ENCODE results near the gene TCF4. TPM values are rescaled to one million over a fixed set of nuclear protein-coding genes. Genes with fewer than 3 reads are reported as not detected.

The TCF4 gene
- polyA plus RNA-seq, 1 of the 3 experiments (the other 2 are of a cell fraction), result 39.1 TPM

DNA sequence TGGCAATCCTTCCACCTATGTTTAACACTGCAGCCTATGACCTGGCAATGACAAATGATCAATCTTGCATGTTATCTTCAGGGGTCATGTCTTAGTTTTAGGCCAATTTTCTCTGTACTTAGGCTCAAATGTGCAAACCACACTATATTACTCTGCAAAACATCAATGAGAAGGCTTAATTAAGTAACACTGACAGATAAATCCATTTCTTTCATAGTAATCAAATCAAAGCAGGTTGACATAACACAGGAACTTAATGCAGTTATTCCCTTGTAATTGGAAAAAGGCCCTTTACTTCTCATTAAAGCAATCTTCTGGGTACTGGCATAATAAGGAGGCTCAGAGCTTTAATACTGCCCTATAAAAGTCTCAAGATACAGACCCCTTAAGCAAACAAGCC is 114.4 kb downstream of the TCF4 start (continued):
- TF ChIP-seq, protein P1, sequence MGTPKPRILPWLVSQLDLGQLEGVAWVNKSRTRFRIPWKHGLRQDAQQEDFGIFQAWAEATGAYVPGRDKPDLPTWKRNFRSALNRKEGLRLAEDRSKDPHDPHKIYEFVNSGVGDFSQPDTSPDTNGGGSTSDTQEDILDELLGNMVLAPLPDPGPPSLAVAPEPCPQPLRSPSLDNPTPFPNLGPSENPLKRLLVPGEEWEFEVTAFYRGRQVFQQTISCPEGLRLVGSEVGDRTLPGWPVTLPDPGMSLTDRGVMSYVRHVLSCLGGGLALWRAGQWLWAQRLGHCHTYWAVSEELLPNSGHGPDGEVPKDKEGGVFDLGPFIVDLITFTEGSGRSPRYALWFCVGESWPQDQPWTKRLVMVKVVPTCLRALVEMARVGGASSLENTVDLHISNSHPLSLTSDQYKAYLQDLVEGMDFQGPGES (IDR thresholded peaks at IDR 0.05; ENCODE audit: low read depth, low read length), result no peak
- TF ChIP-seq RXRA (IDR thresholded peaks at IDR 0.05; ENCODE audit: borderline replicate concordance, low read depth) (no peak), MEF2A (IDR thresholded peaks at IDR 0.05; ENCODE audit: borderline replicate concordance, low read depth) (no peak), GABPA (IDR thresholded peaks at IDR 0.05; ENCODE audit: low read depth) (no peak), CHD2 (IDR thresholded peaks at IDR 0.05; ENCODE audit: low read length, partially characterized antibody) (peak; percentile 75), TAF1 (IDR thresholded peaks at IDR 0.05; ENCODE audit: borderline replicate concordance, low read depth, low read length) (no peak)
- TF ChIP-seq, protein P2, sequence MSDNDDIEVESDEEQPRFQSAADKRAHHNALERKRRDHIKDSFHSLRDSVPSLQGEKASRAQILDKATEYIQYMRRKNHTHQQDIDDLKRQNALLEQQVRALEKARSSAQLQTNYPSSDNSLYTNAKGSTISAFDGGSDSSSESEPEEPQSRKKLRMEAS (IDR thresholded peaks at IDR 0.05; ENCODE audit: low read depth), result no peak
- TF ChIP-seq, protein P3, sequence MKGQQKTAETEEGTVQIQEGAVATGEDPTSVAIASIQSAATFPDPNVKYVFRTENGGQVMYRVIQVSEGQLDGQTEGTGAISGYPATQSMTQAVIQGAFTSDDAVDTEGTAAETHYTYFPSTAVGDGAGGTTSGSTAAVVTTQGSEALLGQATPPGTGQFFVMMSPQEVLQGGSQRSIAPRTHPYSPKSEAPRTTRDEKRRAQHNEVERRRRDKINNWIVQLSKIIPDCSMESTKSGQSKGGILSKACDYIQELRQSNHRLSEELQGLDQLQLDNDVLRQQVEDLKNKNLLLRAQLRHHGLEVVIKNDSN (IDR thresholded peaks at IDR 0.05; ENCODE audit: borderline replicate concordance, low read depth), result no peak

DNA sequence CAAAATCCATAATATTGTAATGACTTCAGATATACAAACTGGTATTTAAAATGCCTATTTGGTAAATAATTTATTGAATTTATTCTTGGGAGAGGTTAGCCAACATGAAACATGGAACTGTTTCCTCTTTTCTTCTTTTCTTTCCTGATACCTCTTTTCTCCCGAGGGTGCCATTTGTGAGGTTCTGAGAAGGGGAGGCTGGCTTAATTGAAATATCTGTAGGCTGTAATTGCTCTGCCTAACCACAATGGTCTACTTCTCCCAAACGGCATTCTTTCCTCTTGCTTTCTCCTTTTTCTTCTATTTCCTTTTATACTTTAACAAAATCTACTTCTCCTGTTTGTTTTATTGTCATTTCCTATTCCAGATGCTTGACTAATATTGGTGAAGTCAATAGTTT is 114.9 kb downstream of the TCF4 start:
- peak overlapping the region in 1 of 2 experiments; percentile 91; a peak in 2 of 4 replicates for H3K27ac ChIP-seq (ENCODE audit: low read depth in 2 of 2, low read length in 1 of 2)
- no peak overlapping the region for H2AFZ ChIP-seq (ENCODE audit: low read depth)
- no peak overlapping the region for H3K4me3 ChIP-seq (ENCODE audit: low read depth in 2 of 2, low read length in 1 of 2)
- no peak for DNase-seq
- CTCF ChIA-PET, result interaction anchor here (1.3 kb wide), 1 partner anchor 56 kb away, joined by 3 read pairs; no protein-coding TSS in a partner anchor
- peaks cover 63% of the 10 kb centered on the region for H3K79me2 ChIP-seq (ENCODE audit: insufficient read depth)
- WGBS (ENCODE audit: low lambda C conversion rate), result 67% methylated on average over 2 of the region's 2 CpGs
- no peaks in the 10 kb centered on the region for H3K36me3 ChIP-seq (replicated peaks in 1 of 2; ENCODE audit: control insufficient read depth in 1 of 2, insufficient read depth in 2 of 2, low read length in 1 of 2)
- H3K4me1 ChIP-seq (ENCODE audit: control insufficient read depth in 1 of 2, insufficient read depth in 2 of 2, low read depth in 1 of 2, low read length in 1 of 2), result peaks cover 5 to 34% of the 10 kb centered on the region in 2 experiments; a peak in 3 of 4 replicates
- peaks cover 8% of the 10 kb centered on the region for H3F3A ChIP-seq (replicated peaks; ENCODE audit: insufficient read depth)
- no peaks in the 10 kb centered on the region for H3K9me3 ChIP-seq
- no peak overlapping the region for H3K4me2 ChIP-seq
- no peak overlapping the region for H3K9ac ChIP-seq
- no peaks in the 10 kb centered on the region for H3K9me2 ChIP-seq
- H4K20me1 ChIP-seq (ENCODE audit: insufficient read depth), result no peaks in the 10 kb centered on the region
- POLR2A ChIA-PET, result no interaction called here
- no peaks in the 10 kb centered on the region for H3K27me3 ChIP-seq (ENCODE audit: insufficient read depth)
- no peak for TF ChIP-seq YY1 (IDR thresholded peaks at IDR 0.05; ENCODE audit: low read depth)
- no peak for TF ChIP-seq FOSL2 (IDR thresholded peaks at IDR 0.05; ENCODE audit: borderline replicate concordance, low read depth)
- no peak for TF ChIP-seq TCF12 (IDR thresholded peaks at IDR 0.05)
- no peak for TF ChIP-seq RCOR1 (IDR thresholded peaks at IDR 0.05; ENCODE audit: low read length)
- TF ChIP-seq ELF1 (IDR thresholded peaks at IDR 0.05), result no peak
- TF ChIP-seq SIN3A (IDR thresholded peaks at IDR 0.05; ENCODE audit: borderline replicate concordance, low read depth, low read length), result no peak
- TF ChIP-seq RXRA (IDR thresholded peaks at IDR 0.05; ENCODE audit: borderline replicate concordance, low read depth), result no peak
- TF ChIP-seq JUND (IDR thresholded peaks at IDR 0.05), result no peak
- TF ChIP-seq, protein P4, sequence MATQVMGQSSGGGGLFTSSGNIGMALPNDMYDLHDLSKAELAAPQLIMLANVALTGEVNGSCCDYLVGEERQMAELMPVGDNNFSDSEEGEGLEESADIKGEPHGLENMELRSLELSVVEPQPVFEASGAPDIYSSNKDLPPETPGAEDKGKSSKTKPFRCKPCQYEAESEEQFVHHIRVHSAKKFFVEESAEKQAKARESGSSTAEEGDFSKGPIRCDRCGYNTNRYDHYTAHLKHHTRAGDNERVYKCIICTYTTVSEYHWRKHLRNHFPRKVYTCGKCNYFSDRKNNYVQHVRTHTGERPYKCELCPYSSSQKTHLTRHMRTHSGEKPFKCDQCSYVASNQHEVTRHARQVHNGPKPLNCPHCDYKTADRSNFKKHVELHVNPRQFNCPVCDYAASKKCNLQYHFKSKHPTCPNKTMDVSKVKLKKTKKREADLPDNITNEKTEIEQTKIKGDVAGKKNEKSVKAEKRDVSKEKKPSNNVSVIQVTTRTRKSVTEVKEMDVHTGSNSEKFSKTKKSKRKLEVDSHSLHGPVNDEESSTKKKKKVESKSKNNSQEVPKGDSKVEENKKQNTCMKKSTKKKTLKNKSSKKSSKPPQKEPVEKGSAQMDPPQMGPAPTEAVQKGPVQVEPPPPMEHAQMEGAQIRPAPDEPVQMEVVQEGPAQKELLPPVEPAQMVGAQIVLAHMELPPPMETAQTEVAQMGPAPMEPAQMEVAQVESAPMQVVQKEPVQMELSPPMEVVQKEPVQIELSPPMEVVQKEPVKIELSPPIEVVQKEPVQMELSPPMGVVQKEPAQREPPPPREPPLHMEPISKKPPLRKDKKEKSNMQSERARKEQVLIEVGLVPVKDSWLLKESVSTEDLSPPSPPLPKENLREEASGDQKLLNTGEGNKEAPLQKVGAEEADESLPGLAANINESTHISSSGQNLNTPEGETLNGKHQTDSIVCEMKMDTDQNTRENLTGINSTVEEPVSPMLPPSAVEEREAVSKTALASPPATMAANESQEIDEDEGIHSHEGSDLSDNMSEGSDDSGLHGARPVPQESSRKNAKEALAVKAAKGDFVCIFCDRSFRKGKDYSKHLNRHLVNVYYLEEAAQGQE (IDR thresholded peaks at IDR 0.05; ENCODE audit: low read depth, low read length), result no peak
- TF ChIP-seq, protein P5, sequence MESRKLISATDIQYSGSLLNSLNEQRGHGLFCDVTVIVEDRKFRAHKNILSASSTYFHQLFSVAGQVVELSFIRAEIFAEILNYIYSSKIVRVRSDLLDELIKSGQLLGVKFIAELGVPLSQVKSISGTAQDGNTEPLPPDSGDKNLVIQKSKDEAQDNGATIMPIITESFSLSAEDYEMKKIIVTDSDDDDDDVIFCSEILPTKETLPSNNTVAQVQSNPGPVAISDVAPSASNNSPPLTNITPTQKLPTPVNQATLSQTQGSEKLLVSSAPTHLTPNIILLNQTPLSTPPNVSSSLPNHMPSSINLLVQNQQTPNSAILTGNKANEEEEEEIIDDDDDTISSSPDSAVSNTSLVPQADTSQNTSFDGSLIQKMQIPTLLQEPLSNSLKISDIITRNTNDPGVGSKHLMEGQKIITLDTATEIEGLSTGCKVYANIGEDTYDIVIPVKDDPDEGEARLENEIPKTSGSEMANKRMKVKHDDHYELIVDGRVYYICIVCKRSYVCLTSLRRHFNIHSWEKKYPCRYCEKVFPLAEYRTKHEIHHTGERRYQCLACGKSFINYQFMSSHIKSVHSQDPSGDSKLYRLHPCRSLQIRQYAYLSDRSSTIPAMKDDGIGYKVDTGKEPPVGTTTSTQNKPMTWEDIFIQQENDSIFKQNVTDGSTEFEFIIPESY (IDR thresholded peaks at IDR 0.05; ENCODE audit: borderline replicate concordance, low read depth), result no peak
- TF ChIP-seq MXI1 (IDR thresholded peaks at IDR 0.05; ENCODE audit: low read depth, low read length), result no peak
- no peak for TF ChIP-seq EP300 (IDR thresholded peaks at IDR 0.05; ENCODE audit: borderline replicate concordance in 1 of 2, low read depth in 1 of 2, low read length in 1 of 2)
- TF ChIP-seq, protein P6, sequence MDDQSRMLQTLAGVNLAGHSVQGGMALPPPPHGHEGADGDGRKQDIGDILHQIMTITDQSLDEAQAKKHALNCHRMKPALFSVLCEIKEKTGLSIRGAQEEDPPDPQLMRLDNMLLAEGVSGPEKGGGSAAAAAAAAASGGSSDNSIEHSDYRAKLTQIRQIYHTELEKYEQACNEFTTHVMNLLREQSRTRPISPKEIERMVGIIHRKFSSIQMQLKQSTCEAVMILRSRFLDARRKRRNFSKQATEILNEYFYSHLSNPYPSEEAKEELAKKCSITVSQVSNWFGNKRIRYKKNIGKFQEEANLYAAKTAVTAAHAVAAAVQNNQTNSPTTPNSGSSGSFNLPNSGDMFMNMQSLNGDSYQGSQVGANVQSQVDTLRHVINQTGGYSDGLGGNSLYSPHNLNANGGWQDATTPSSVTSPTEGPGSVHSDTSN (IDR thresholded peaks at IDR 0.05), result no peak
- no peak for TF ChIP-seq CHD2 (IDR thresholded peaks at IDR 0.05; ENCODE audit: low read length, partially characterized antibody)
- TF ChIP-seq TAF1 (IDR thresholded peaks at IDR 0.05; ENCODE audit: borderline replicate concordance, low read depth, low read length), result no peak
- TF ChIP-seq, protein P2 (IDR thresholded peaks at IDR 0.05; ENCODE audit: low read depth), result no peak
- TF ChIP-seq, protein P1 (IDR thresholded peaks at IDR 0.05; ENCODE audit: low read depth, low read length), result no peak
